Measurements from ENCODE around the gene NUP43. TPM values are rescaled to one million over a fixed set of nuclear protein-coding genes. Genes with fewer than 3 reads are reported as not detected.

The NUP43 gene
- total RNA-seq, 1 experiment from 2014 or later: 42.8 TPM

DNA sequence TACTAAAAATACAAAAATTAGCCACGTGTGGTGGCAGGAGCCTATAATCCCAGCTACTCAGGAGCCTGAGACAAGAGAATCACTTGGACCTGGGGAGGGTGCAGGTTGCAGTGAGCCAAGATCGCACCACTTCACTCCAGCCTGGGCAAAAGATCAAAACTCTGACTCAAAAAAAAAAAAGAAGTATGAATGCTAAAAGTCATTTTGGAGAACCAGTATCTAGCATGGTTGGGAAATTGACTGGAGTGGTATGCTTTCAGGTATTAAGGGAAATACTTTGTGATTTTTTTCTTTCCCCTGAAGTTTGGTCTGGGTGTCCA, 33.3 kb upstream of the NUP43 start:
- CTCF ChIA-PET: no interaction called here
- Mint-ChIP-seq H3K27me3 (ENCODE audit: unreplicated experiment) (no peaks in the 10 kb centered on the region), H3K4me3 (ENCODE audit: low read depth, unreplicated experiment) (no peak overlapping the region), H3K36me3 (ENCODE audit: insufficient read depth, unreplicated experiment) (peaks cover 4% of the 10 kb centered on the region), H3K27ac (ENCODE audit: unreplicated experiment) (no peak overlapping the region), H3K9me3 (ENCODE audit: low read depth, unreplicated experiment) (no peaks in the 10 kb centered on the region), H3K4me1 (ENCODE audit: low read depth, unreplicated experiment) (no peaks in the 10 kb centered on the region)
- intact Hi-C loops (cut with micrococcal nuclease; ENCODE audit: unreplicated experiment): no loop called here
- no peak for TF ChIP-seq CTCF (IDR thresholded peaks at IDR 0.05; ENCODE audit: unreplicated experiment)
- DNase-seq: no peak
- no TSS peak for BruUV-seq (replicated peaks)

DNA sequence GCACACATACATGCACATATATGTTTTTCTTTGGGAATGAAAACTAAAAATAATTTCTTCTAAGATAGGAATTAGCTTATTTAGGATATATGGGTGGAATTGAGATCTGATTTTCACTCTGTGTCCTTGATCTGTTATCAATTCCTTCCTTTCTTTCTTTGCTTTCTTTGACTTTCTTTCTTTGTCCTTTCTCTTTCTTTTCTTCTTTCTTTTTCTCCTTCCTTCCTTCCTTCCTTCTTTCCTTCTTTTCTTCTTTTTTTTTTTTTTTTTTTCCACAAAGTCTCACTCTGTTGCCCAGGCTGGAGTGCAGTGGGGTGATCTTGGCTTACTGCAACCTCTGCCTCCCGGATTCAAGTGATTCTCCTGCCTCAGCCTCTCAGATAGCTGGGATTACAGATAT, 31.3 kb upstream of the NUP43 start:
- no peaks in the 10 kb centered on the region for H3K4me1 Mint-ChIP-seq (ENCODE audit: low read depth, unreplicated experiment)
- intact Hi-C loops (cut with micrococcal nuclease; ENCODE audit: unreplicated experiment): no loop called here
- no peak for DNase-seq
- CTCF ChIA-PET: no interaction called here
- peaks cover 10% of the 10 kb centered on the region for H3K36me3 Mint-ChIP-seq (ENCODE audit: insufficient read depth, unreplicated experiment)
- H3K9me3 Mint-ChIP-seq (ENCODE audit: low read depth, unreplicated experiment): no peaks in the 10 kb centered on the region
- H3K4me3 Mint-ChIP-seq (ENCODE audit: low read depth, unreplicated experiment): no peak overlapping the region
- H3K27me3 Mint-ChIP-seq (ENCODE audit: unreplicated experiment): no peaks in the 10 kb centered on the region
- no peak overlapping the region for H3K27ac Mint-ChIP-seq (ENCODE audit: unreplicated experiment)
- no peak for TF ChIP-seq CTCF (IDR thresholded peaks at IDR 0.05; ENCODE audit: unreplicated experiment)
- BruUV-seq (replicated peaks): no TSS peak

GRCh38 chr6:149771925-149772324, 25.6 kb upstream of the NUP43 start:
- DNase-seq: no peak
- Mint-ChIP-seq H3K36me3 (ENCODE audit: insufficient read depth, unreplicated experiment) (peaks cover 19% of the 10 kb centered on the region), H3K4me3 (ENCODE audit: low read depth, unreplicated experiment) (no peak overlapping the region), H3K9me3 (ENCODE audit: low read depth, unreplicated experiment) (no peaks in the 10 kb centered on the region), H3K27ac (ENCODE audit: unreplicated experiment) (no peak overlapping the region), H3K27me3 (ENCODE audit: unreplicated experiment) (no peaks in the 10 kb centered on the region), H3K4me1 (ENCODE audit: low read depth, unreplicated experiment) (peaks cover 5% of the 10 kb centered on the region)
- BruUV-seq (replicated peaks): no TSS peak
- intact Hi-C loops (cut with micrococcal nuclease; ENCODE audit: unreplicated experiment): no loop called here
- CTCF ChIA-PET: no interaction called here
- TF ChIP-seq CTCF (IDR thresholded peaks at IDR 0.05; ENCODE audit: unreplicated experiment): no peak

DNA sequence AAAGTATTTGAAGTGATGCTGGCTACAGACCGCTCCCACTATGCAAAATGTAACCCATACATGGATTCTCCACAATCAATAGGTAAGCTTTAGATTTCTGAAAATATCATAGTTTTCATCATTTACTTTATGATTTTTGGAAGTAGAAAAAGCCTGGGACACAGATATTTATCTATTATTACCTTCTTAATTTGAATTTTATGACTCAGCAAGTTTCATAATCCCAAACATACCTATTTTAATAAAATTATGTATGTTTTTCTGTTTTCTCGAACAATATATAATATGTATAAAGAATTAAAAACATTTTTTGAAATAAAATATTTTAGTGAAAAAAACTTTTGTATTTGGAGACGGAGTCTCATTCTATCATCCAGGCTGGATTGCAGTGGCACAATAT, 24.9 kb upstream of the NUP43 start:
- TF ChIP-seq CTCF (IDR thresholded peaks at IDR 0.05; ENCODE audit: unreplicated experiment): no peak
- peaks cover 9% of the 10 kb centered on the region for H3K4me1 Mint-ChIP-seq (ENCODE audit: low read depth, unreplicated experiment)
- no peak for DNase-seq
- no TSS peak for BruUV-seq (replicated peaks)
- H3K36me3 Mint-ChIP-seq (ENCODE audit: insufficient read depth, unreplicated experiment): peaks cover 24% of the 10 kb centered on the region
- H3K9me3 Mint-ChIP-seq (ENCODE audit: low read depth, unreplicated experiment): peaks cover 3% of the 10 kb centered on the region
- CTCF ChIA-PET: no interaction called here
- no peak overlapping the region for H3K4me3 Mint-ChIP-seq (ENCODE audit: low read depth, unreplicated experiment)
- H3K27me3 Mint-ChIP-seq (ENCODE audit: unreplicated experiment): no peaks in the 10 kb centered on the region
- no peak overlapping the region for H3K27ac Mint-ChIP-seq (ENCODE audit: unreplicated experiment)
- intact Hi-C loops (cut with micrococcal nuclease; ENCODE audit: unreplicated experiment): no loop called here

DNA sequence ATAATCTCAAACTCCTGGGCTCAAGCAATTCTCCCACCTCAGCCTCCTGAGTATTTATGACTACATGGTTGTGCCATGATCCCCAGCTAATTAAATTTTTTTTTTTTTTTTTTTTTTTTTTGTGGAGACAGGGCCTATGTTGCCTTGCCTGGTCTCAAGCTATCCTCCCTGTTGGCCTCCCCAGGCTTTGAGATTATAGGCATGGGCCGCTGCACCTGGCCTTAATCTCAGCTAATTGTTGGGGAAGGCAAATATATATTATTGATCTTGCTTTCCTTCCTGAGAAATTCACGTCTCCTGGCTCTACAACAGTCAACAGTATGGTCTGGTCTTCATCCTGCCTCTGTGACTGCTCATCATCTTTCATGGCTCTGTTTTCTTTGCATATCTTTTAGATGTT, 23.3 kb upstream of the NUP43 start:
- Mint-ChIP-seq H3K4me1 (ENCODE audit: low read depth, unreplicated experiment) (peaks cover 9% of the 10 kb centered on the region), H3K36me3 (ENCODE audit: insufficient read depth, unreplicated experiment) (peaks cover 26% of the 10 kb centered on the region), H3K27me3 (ENCODE audit: unreplicated experiment) (no peaks in the 10 kb centered on the region), H3K9me3 (ENCODE audit: low read depth, unreplicated experiment) (peaks cover 6% of the 10 kb centered on the region), H3K4me3 (ENCODE audit: low read depth, unreplicated experiment) (no peak overlapping the region), H3K27ac (ENCODE audit: unreplicated experiment) (no peak overlapping the region)
- no peak for DNase-seq
- no TSS peak for BruUV-seq (replicated peaks)
- no peak for TF ChIP-seq CTCF (IDR thresholded peaks at IDR 0.05; ENCODE audit: unreplicated experiment)
- intact Hi-C loops (cut with micrococcal nuclease; ENCODE audit: unreplicated experiment): no loop called here
- CTCF ChIA-PET: interaction anchor here (0.6 kb wide), 1 partner anchor 31 kb away, joined by 4 read pairs; no protein-coding TSS in a partner anchor
